NCI-H1092 (cell line): Measurements from ENCODE around the gene RPEL1.
"Not testable (repeated sequence)": the region's sequence is repeated elsewhere in the genome, so short reads cannot be mapped to it uniquely, and the experiment has no call there.

Source experiments
- DNase-seq: peaks from one replicate; lab custom pipeline; 2025; lab: John Stamatoyannopoulos, UW

RPEL1 gene

DNA sequence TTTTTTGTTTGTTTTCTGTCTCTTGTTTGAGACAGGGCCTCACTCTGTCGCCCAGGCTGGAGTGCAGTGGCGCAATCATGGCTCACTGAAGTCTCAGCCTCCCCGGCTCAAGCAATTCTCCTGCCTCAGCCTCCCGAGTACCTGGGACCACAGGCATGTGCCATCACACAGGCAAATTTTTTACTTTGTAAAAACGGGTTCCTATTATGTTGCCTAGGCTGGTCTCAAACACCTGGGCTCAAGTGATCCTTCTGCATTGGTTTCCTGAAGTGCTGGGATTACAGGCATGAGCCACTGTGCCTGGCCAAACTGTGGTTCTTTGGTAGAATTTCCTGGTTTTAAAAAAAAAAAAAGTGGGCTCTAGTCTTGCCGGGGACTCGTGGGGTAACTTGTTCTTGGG, at the start of gene RPEL1:
RPEL1 (plus strand) TSS at position 301 of the 400 bp plus-strand sequence. CDS start 110 bp downstream, outside the sequence.
- not testable (repeated sequence) for DNase-seq

GRCh38 chr10:103196516-103196915, 49.2 kb upstream of the RPEL1 start:
- DNase-seq: no peak

DNA sequence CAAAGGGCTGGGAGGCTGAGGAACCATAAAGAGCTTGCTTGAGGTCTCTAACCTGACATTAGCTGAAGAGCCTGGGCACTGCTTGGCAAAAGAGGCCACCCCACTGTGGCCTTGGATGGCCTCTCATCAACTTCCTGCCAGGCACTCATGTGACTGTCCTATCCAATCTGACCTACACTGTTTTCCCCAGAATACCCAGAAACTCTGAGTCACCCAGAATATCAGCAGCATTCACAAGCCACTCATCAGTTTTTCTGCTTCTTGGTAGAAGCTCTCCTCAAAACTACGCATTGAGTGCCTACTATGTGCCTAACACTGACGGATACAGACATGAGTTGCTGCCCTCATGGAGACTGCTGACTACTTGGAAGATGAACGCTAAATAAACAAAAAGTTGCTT, 48.5 kb upstream of the RPEL1 start:
- no peak for DNase-seq

- DNase-seq: no peak
These were observed 47.8 kb upstream of the RPEL1 start for GRCh38 chr10:103197903-103198302.

GRCh38 chr10:103198648-103199047, 47.0 kb upstream of the RPEL1 start:
- DNase-seq: no peak

- DNase-seq: no peak
These were observed 46.2 kb upstream of the RPEL1 start for GRCh38 chr10:103199488-103199887.

GRCh38 chr10:103202319-103202718, 43.4 kb upstream of the RPEL1 start:
- DNase-seq: no peak

- DNase-seq: no peak
These were observed 42.2 kb upstream of the RPEL1 start for GRCh38 chr10:103203466-103203865.

- DNase-seq: no peak
These were observed 41.1 kb upstream of the RPEL1 start for GRCh38 chr10:103204353-103205255.

- DNase-seq: not testable (repeated sequence)
These were observed 40.3 kb upstream of the RPEL1 start for GRCh38 chr10:103205401-103205800.

GRCh38 chr10:103206715-103207114, 39.0 kb upstream of the RPEL1 start:
- not testable (repeated sequence) for DNase-seq

- DNase-seq: no peak
These were observed 38.5 kb upstream of the RPEL1 start for GRCh38 chr10:103207141-103207540.

DNA sequence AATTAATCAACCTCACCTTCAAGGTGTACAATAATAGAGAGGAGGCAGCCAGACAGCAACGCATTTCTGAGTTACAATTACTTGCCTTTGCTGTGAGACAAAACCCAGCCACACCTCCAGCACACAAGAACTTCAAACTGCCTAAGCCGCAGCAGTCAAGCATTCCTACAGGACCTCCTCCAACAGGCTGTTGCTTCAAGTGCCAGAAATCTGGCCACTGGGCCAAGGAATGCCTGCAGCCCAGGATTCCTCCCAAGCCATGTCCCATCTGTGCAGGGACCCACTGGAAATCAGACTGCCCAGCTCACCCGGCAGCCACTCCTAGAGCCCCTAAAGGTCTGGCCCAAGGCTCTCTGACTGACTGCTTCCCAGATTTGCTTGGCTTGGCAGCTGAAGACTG, 38.0 kb upstream of the RPEL1 start:
- not testable (repeated sequence) for DNase-seq

- not testable (repeated sequence) for DNase-seq
These were observed 35.4 kb upstream of the RPEL1 start for GRCh38 chr10:103210262-103210661.

DNA sequence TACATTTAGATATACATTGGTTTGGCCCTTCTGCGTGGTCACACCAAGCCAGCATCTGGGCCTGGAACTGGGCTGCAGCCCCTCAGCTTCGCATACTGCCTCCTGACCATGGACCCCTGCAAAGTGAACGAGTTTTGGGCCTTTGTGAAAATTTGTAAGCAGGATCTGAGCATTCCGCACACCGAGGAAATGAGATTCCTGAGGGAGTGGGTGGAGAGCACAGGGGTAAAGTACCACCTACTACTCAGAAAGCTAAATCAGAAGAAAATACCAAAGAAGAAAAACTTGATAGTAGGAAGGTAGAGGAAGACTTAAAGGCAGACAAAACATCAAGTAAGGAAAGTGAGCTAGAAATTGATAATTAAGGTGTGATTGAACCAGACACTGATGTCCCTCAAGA, 30.1 kb upstream of the RPEL1 start:
- no peak for DNase-seq

DNA sequence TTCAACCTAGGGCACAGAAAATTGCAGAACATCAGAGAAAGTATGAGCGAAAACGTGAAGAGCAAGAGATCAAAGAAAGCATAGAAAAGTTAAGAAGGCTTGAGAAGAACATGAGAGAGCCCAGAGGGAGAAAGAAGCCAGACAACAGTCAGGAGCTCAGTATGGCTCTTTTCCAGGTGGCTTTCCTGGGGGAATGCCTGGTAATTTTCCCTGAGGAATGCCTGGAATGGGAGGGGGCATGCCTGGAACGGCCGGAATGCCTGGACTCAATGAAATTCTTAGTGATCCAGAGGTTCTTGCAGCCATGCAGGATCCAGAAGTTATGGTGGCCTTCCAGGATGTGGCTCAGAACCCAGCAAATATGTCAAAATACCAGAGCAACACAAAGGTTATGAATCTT, 29.3 kb upstream of the RPEL1 start:
- DNase-seq: not testable (repeated sequence)

GRCh38 chr10:103224133-103224532, 21.6 kb upstream of the RPEL1 start:
- DNase-seq: no peak

- not testable (repeated sequence) for DNase-seq
These were observed 21.0 kb upstream of the RPEL1 start for GRCh38 chr10:103224721-103225120.

GRCh38 chr10:103225939-103226338, 19.7 kb upstream of the RPEL1 start:
- no peak for DNase-seq

- no peak for DNase-seq
These were observed 18.3 kb upstream of the RPEL1 start for GRCh38 chr10:103227416-103227815.

DNA sequence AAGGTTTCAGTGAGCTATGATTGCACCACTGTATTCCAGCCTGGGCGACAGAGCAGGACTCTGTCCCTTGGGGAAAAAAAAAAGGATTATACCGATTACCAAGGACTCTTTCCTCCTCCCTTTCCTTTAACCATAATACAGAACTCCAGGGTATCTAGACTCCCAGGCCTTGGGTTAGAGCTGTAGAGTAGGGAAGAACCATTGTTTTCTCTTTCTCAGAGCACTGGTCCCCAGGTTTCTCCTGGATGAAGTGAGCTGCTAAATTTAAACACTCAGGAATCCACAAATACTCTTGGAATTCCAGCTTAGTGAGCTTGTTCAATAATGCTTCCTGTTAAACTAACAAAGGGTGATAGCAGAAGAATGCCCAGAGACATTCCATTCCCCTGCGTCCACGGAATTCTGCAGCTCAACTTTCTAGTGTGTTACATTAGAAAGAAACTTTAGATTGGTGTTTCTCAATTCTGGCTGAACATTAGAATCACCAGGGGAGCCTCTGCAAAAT, 14.6 kb upstream of the RPEL1 start:
- DNase-seq: no peak

GRCh38 chr10:103232131-103232673, 13.5 kb upstream of the RPEL1 start:
- DNase-seq: no peak

- no peak for DNase-seq
These were observed 12.8 kb upstream of the RPEL1 start for GRCh38 chr10:103232772-103233488.
